Measurements from ENCODE around the gene SFT2D3. TPM values are rescaled to one million over a fixed set of nuclear protein-coding genes. Genes with fewer than 3 reads are reported as not detected.

The SFT2D3 gene
- total and polyA plus RNA-seq, 9 of the 15 experiments (the other 6 are each of a cell fraction or from before 2014, with no cell fraction given) = 7.5 to 9.9 (median 8.9) TPM; not detected in 2

DNA sequence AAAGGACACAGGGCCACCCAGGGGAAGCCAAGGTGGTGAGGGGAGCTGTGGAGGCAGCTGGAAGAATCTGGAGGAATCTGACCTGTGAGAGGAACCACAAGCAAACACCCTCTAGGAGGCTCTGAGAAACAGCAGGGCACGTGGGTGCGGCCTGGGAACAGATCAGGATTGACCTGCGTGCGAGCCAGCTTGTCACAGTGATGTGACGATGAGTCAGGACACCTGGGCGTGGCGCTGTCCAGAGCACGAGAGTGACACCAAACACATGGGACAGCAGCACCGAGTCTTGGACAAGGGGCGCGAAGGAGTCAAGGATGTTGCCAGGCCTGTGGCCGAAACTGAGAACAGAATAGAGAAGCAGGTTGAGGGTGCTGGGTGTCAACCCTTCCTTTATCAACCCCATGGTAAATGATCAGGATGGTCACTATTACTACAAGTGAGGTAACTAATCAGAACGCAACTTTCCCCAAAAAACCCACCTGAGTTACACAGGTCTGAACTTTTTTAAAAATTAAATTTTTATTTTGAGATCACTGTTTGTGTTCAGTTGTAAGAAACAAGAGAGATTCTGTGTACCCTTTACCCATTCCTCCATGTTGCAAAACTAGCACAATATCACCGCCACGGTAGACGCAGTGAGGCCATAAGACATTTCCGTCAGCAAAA, 637 bp upstream of the SFT2D3 start (continued):
- TF ChIP-seq E2F6 (IDR thresholded peaks at IDR 0.05; ENCODE audit: borderline replicate concordance in 1 of 2, extremely low read depth in 1 of 2, insufficient read depth in 1 of 2, insufficient read length in 1 of 2, low read depth in 1 of 2, low read length in 1 of 2, poor library complexity in 1 of 2, severe bottlenecking in 1 of 2) = peak; percentile 96
- no peak for TF ChIP-seq PREB (CRISPR knock-in tag; IDR thresholded peaks at IDR 0.05)
- peak; percentile 93 for TF ChIP-seq CREB1 (IDR thresholded peaks at IDR 0.05)
- TF ChIP-seq CREB1 (CRISPR knock-in tag; IDR thresholded peaks at IDR 0.05) = peak; percentile 91
- 0 out of 2 replicates have a peak, but pooled peaks have one; percentile 12 for TF ChIP-seq PHF21A (IDR thresholded peaks at IDR 0.05; ENCODE audit: borderline replicate concordance, low read depth)
- TF ChIP-seq RBFOX2 (IDR thresholded peaks at IDR 0.05; ENCODE audit: low read depth, low read length) = no peak
- TF ChIP-seq MLLT1 (IDR thresholded peaks at IDR 0.05) = peak in 1 of 2 experiments; percentile 24; a peak in 1 of 4 replicates
- TF ChIP-seq, protein P1, sequence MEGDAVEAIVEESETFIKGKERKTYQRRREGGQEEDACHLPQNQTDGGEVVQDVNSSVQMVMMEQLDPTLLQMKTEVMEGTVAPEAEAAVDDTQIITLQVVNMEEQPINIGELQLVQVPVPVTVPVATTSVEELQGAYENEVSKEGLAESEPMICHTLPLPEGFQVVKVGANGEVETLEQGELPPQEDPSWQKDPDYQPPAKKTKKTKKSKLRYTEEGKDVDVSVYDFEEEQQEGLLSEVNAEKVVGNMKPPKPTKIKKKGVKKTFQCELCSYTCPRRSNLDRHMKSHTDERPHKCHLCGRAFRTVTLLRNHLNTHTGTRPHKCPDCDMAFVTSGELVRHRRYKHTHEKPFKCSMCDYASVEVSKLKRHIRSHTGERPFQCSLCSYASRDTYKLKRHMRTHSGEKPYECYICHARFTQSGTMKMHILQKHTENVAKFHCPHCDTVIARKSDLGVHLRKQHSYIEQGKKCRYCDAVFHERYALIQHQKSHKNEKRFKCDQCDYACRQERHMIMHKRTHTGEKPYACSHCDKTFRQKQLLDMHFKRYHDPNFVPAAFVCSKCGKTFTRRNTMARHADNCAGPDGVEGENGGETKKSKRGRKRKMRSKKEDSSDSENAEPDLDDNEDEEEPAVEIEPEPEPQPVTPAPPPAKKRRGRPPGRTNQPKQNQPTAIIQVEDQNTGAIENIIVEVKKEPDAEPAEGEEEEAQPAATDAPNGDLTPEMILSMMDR (IDR thresholded peaks at IDR 0.05 in 2 of 3, conservative IDR thresholded peaks at IDR 0.05 in 1 of 3; ENCODE audit: insufficient read depth in 2 of 3, low read depth in 1 of 3, low read length in 3 of 3) = peak; percentile 29 to 47 (median 32); a peak in 4 of 6 replicates
- TF ChIP-seq SAP30 (IDR thresholded peaks at IDR 0.05; ENCODE audit: borderline replicate concordance, insufficient read depth, low read depth, low read length, poor library complexity, severe bottlenecking) = peak; percentile 66
- TF ChIP-seq, protein P2, sequence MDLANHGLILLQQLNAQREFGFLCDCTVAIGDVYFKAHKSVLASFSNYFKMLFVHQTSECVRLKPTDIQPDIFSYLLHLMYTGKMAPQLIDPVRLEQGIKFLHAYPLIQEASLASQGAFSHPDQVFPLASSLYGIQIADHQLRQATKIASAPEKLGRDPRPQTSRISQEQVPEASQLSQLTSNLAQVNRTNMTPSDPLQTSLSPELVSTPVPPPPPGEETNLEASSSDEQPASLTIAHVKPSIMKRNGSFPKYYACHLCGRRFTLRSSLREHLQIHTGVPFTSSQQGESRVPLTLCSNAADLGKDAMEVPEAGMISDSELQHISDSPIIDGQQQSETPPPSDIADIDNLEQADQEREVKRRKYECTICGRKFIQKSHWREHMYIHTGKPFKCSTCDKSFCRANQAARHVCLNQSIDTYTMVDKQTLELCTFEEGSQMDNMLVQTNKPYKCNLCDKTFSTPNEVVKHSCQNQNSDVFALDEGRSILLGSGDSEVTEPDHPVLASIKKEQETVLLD (IDR thresholded peaks at IDR 0.05) = peak; percentile 21; the same call in 1 of the 2 replicates

Data from K562 (cell line).